GM18868 (cell line): Measurements from ENCODE around the gene PROCR.
"Not testable (repeated sequence)": the region's sequence is repeated elsewhere in the genome, so short reads cannot be mapped to it uniquely, and the experiment has no call there.

Experiments
- ATAC-seq: cut with Tn5 transposase; IDR thresholded peaks from one replicate; pipeline ENCODE4 v1.9.1; 2021; ENCODE audit warnings: mild to moderate bottlenecking, moderate library complexity; ENCODE audit not compliant: unreplicated experiment

Gene PROCR

DNA sequence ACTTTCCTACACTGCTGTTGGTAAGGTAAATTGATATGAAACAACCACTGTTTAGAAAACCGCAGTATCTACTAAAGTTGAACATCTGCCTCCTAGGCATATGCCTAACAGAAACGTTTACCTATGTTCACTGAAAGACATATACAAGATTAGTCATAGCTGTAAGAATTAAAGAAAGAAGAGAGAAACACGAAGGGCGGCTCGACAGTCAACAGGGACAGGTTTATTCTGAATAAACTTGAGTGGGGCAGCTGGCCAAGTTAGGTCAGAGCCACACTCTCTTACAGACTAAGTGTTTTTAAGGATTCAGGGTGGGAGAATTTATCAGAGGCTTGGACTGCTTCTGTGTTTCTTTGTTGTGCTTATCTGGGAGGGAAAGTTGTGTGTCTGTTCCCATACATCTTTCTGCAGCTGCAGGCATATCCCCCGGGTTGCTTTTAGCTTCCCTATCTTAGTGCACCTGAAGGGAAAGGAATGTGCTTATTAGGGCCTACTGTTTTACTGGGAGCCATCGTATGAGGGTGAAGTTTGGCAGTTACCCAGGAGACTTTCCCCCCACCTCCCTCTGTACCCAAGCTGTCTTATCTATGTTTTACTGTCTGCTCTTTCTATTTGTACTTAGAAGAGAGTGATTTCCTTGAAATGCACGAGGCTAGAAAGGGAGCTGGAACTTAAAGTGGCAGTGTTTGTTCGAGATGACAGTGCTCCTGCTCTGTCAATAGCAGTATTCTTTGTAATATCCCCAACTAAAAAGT, 20.4 kb downstream of the PROCR start:
- no peak for ATAC-seq

GRCh38 chr20:35193031-35193791, 21.3 kb downstream of the PROCR start:
- not testable (repeated sequence) for ATAC-seq

DNA sequence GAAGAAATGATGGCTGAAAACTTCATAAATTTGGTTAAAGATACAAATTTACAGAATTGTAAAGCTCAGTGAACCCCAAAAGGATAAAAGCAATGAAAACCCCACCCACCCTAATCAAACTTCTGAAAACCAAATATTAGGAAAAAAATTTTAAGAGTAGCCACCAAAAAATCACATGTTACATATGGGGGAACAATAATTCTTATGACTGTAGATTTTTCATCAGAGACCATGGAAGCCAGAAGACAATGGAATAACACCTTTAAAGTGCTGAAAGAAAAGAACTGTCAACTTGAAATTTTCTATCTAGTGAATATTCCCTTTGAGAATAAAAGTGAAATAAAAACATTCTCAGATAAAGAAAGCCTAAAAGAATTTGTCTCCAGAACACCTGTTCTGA, 24.4 kb downstream of the PROCR start:
- ATAC-seq = no peak

DNA sequence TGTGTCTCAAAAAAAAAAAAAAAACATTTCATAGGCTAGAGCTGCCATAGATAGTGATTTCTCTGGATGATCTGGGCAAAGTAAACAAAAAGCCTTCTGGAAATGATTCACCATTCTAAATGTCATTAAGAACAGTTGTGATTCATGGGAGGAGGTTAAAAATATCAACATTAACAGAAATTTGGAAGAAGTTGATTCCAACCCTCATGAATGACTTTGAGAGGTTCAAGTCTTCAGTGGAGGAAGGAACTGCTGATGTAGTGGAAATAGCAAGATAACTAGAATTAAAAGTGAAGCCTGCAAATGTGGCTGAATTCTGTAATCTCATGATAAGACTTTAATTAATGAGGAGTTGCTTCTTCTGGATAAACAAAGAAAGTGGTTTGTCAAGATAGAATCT, 27.9 kb downstream of the PROCR start:
- no peak for ATAC-seq

GRCh38 chr20:35200267-35200666, 28.4 kb downstream of the PROCR start:
- ATAC-seq = no peak

- not testable (repeated sequence) for ATAC-seq
These were observed 29.6 kb downstream of the PROCR start for GRCh38 chr20:35201467-35201866.

DNA sequence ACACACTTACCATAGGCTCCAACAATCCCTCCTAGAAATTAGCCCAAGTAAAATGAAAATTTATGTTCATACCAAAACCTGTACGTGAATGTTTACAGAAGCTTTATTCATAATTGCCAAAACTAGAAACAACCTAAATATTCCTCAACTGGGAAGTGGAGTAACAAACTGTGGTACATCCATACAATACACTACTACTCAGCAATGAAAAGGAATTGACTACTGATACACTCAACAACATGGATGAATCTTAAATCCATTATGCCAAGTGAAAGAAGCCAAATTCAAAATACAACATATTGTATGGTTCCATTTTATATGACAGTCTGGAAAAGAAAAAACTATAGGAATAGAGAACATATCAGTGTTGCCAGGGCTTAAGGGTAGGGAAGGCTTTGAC, 34.9 kb downstream of the PROCR start:
- no peak for ATAC-seq

DNA sequence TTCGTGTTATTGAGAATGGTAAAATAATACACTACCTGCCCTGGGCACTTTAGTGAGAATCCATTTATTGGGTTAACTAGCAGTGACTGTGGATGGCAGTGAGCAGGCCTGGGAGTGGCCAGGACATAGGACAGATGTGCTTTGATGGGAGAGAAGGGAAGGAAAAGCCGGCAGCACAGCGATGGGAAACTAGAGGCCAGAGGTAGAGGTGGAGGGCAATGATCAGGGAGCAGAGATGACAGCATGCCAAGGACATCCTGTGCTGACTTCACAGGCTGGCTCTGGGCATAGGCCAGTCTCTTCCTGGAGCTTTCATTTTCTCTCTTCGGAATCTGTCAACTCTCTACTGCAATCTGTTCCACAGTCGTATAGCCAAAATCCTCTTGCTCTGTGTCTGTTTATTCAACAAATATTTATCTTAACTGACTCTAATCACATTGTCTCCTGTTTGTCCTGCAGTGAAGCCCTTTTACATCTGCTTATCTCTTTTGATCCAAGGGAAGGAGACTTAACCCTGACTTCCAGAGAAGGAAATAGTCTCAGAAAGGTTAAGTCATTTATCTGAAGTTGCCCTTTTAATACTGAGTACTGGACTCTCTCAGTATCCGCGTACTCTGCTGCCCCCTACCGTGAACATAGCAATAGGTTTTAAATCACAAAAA, 36.2 kb downstream of the PROCR start:
- no peak for ATAC-seq

GRCh38 chr20:35215066-35215956, 43.4 kb downstream of the PROCR start:
- ATAC-seq = no peak

GRCh38 chr20:35216541-35216940, 44.7 kb downstream of the PROCR start:
- no peak for ATAC-seq

GRCh38 chr20:35223941-35224340, 52.1 kb downstream of the PROCR start:
- ATAC-seq = no peak

GRCh38 chr20:35224536-35224935, 52.7 kb downstream of the PROCR start:
- ATAC-seq = no peak

DNA sequence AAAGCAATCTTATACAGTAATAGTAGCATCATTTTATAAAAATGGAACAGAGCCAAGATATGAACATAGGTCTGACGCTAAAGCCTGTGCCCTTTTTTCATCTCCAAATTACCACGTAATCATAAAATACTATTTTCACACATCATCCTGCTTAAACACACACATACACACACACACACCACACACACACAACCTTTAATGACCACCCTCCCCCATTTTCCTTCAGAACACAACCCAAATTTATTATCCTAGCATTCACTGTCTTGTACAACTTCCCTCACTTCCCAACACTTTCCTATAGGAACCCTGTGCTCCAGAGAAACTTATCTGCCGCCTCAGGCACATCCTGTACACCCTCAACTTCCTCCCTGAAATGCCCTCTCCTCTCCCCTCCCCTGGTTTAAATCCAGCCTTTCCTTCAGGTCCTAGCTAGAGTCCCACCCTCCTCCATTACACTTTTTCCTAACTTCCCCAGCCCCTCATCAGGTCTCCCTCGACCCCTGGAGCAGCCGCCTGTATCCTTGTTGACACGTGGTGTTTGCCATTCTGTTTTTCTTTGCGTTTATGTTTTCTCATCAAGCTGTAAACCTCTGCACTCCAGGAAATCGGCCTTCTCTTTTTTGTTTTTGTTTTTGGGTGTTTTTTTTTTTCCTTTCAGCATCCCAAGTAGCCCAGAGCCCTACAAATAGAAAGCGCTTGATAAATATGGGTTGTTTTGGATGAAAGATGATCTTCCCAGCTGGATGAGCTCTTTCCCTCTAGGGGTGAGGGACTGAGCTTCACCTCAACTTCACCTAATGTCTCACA, 53.6 kb downstream of the PROCR start:
- no peak for ATAC-seq

DNA sequence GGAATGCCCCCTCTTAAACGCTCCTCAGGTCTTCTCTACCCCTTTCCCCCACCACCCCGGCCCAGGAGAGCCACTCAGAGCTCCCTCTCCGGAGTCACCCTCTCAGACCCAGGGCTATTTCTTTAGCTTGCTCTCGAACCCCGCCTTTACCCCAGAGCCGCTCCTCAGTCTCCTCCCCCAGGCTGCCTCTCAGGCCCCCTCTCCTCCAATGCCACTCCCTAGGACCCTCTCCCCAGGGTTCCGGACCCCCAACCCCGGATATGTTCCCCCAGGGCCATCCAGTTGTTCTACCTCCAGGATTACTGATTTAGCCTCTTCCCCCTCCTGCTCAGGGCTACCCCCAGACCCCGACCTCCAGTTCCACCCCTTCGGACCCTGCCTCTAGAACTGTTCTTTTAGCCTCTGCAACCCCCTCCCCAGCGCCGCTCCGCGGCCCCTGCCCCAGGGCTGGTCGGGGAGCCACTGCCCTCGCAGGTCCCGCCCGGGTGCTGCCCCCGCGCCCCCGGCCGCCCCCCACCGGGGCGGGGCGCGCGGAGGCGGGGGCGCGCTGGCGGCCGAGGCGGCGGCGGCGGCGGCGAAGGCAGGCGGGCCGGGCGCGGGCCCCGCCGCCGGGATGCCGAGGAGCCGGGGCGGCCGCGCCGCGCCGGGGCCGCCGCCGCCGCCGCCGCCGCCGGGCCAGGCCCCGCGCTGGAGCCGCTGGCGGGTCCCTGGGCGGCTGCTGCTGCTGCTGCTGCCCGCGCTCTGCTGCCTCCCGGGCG, 54.4 kb downstream of the PROCR start, which contains the start of gene MMP24:
TSS of gene MMP24 (plus strand) at position 565 of the 758 bp plus-strand sequence. CDS start at position 614, 49 bp downstream.
- ATAC-seq = no peak
